GM19099 (cell line): ENCODE data around the gene PCSK4.

Experiments used
- POLR2A ChIP-seq: IDR thresholded peaks from 3 replicates; pipeline ENCODE4 v1.6.1; 2011; ENCODE audit warnings: low read depth; ENCODE audit not compliant: insufficient read length; ENCODE audit errors: extremely low read depth

The PCSK4 gene

DNA sequence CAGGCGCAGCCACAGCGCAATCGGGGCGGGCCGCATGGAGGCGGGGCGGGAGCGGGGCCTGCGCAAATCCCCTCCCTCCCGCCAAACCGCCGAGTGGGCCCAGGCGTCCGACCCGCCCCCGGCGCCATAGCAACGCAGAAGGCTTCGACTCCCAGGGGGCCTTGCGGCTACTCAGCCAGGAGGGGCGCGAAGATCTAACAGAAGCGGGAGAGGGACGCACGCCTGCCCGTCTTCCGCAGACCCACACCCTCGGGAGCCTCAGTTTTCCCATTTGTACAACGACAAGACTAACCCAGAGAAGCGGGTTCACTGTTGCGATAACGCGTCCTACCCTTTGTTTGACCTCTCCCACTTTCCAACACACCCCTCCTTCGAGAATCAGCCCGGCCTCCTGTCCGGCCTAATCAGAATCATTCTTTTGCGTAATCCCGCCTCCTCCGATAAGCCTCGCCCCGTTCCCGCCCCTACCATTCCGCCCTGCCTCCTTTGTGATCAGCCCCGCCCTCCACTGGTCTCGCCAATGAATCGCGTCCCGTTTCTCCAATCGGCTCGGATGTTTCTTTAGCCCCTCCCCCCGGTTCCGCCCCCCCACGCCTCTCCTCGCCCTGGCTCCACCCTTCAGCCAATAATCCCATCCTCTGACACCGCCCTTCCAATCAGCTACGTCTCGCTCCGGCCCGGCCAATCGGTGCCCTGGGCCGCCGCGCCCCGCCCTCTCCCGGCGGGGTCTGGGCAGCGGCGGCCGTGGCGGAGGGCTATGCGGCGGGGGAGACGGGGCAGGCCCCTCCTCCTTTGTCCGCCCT, at the start of gene PCSK4:
PCSK4 (minus strand) TSS at position 40 of the 803 bp plus-strand sequence; CDS start at position 36, 4 bp downstream.
- TF ChIP-seq POLR2A: no peak

GRCh38 chr19:1538978-1539377, 48.8 kb upstream of the PCSK4 start:
- TF ChIP-seq POLR2A: no peak

DNA sequence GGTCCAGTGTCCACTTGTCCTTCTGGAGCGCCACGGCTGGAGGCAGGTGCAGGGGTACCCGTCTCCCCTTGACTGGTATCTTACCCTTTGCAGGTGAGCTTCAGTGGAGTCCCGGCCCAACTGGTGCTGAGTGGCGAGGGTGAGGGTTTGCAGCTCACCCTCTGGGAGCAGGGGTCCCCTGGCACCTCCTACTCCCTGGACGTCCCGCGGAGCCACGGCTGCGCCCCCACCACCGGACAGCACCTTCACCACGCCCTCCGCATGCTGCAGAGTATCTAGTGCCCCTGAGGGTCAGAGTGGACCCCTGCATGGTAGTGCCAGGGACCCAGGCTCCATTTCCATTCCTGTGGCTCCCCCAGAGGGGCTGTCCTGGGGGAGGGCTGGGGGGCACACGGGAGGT, 44.8 kb upstream of the PCSK4 start:
- TF ChIP-seq POLR2A: no peak

DNA sequence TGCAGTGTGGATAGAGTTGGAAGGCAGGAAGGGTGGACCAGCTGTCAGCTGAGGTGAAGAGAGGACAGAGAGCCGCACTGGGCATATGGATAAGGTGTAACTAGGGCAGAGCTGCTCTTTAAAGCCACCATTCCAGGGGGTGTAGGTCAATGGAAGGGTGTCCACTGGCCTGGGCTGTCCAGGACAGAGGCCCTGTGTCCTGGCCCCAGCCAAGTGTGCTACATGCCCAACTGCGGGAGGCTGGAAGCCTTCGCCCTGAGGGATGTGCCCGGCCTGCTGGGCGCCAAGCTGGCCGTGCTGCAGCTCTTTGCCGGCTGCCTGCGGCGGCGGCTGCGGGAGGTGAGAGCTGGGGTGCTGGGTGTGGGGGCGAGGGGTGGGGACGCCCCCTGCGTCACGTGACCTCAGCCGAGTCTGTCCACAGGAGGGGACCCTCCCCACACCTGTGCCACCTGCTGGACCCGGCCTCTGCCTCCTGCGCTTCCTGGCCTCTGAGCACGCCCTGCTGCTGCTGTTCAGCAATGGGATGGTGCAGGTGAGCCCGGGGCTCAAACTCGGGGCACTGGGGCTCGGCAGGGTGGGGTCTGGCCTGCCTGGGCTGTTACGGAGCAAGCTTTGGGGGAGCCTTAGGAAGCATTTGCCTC, 43.5 kb upstream of the PCSK4 start:
- no peak for TF ChIP-seq POLR2A

DNA sequence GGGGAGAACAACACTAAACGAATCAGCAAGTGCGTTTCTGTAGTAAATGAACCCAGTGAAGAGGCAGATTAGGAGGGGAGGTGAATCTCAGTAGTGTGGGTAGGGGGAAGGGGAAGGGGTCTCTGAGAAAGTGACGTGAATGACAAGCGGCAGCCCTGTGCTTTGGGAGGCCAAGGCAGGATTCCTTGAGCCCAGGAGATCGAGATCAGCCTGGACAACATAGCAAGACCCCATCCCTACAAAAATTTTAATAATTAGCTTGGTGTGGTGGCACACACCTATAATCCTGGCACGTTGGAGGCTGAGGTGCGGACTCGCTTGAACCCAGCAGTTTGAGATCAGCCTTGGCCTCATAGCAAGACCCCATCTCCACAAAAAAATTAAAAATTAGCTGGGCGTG, 41.9 kb upstream of the PCSK4 start:
- no peak for TF ChIP-seq POLR2A

DNA sequence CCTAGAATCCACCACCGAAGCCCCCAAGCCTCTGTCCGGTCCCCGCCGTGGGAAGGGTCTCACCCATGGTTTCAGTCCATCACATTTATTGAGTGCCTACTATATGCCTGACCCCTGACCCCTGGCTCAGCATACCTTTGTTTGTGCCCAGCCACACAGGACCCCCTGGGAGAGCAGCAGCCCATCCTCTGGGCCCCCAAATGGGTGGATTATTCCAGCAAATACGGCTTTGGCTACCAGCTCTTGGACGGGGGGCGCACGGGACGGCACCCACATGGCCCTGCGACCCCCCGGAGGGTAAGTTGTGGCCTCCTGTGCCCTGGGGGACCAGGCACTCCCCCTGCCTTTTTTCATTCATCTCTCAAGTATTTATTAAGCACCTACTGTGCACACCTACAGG, 41.4 kb upstream of the PCSK4 start:
- no peak for TF ChIP-seq POLR2A

- no peak for TF ChIP-seq POLR2A
Observed at GRCh38 chr19:1529430-1529816, 39.3 kb upstream of the PCSK4 start.

DNA sequence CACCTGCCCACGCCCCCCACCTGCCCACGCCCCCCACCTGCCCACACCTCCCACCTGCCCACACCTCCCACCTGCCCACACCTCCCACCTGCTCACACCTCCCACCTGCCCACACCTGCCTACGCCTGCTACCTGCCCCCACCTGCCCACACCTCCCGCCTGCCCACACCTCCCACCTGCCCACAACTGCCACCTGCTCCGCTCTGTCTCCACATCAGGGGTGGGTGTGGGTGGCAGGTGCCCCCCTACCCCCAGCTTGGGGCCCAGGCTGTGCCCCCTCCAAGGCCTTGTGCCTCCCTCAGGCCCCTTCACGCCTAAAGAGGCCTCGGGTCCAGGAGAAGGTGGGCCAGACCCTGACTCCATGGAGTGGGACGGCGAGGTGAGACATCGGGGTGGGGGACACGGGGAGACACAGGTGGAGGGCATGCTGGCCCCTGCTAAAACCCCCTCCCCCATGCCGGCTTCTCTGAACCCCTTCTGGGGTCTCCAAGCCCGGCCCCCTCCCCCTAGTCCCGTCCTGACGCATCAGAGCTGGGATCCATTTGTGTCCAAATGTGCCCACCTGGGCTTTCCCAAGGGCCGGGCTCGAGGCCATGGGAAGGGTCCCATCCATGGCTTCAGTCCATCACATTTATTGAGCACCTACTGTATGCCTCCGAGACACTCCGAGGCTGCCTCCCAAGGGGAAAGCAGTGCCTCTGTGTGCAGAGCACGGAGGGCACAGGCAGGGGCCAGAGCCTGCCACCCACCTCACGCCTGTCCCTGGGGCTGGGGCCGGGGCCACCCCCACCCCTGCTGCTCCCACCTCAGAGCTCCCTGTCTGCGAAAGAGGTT, 38.7 kb upstream of the PCSK4 start:
- no peak for TF ChIP-seq POLR2A

GRCh38 chr19:1527650-1528309, 37.6 kb upstream of the PCSK4 start:
- TF ChIP-seq POLR2A: no peak

GRCh38 chr19:1526979-1527649, 37.0 kb upstream of the PCSK4 start:
- TF ChIP-seq POLR2A: no peak

- TF ChIP-seq POLR2A: no peak
Observed at GRCh38 chr19:1526066-1526778, 36.1 kb upstream of the PCSK4 start.

DNA sequence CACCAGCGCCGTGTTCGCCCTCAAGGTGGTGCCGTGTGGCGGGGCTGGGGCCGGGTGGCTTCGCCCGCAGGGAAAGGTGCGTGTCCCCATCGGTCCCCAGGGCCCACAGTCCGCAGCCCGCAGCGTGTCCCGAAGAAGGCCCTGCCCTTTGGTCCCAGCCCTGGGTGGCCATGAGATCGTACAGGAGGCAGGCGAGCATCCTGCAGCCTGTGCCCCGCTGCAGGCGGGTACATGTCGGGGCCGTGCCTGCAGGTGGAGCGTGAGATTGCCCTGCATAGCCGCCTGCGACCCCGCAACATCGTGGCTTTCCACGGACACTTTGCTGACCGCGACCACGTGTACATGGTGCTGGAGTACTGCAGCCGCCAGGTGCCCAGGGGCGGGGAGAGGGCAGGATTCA, 35.2 kb upstream of the PCSK4 start:
- no peak for TF ChIP-seq POLR2A

DNA sequence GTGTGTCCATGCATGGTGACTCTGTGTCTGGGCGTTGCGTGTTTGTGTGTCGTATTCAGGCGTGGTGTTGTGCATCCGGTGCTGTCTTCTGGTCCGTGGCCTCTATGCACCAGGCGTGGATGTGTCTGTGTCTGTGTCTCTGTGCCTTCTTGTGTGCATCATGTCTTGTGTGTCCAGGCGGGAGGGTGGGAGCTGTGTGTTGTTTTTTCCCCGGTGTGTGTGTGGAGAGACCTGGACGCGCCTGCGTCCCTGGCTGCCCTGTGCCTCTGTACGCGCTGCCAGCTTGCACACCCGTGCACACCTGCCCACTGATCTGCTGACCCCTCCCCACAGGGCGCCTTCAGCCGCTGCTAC, 34.8 kb upstream of the PCSK4 start:
- TF ChIP-seq POLR2A: no peak

DNA sequence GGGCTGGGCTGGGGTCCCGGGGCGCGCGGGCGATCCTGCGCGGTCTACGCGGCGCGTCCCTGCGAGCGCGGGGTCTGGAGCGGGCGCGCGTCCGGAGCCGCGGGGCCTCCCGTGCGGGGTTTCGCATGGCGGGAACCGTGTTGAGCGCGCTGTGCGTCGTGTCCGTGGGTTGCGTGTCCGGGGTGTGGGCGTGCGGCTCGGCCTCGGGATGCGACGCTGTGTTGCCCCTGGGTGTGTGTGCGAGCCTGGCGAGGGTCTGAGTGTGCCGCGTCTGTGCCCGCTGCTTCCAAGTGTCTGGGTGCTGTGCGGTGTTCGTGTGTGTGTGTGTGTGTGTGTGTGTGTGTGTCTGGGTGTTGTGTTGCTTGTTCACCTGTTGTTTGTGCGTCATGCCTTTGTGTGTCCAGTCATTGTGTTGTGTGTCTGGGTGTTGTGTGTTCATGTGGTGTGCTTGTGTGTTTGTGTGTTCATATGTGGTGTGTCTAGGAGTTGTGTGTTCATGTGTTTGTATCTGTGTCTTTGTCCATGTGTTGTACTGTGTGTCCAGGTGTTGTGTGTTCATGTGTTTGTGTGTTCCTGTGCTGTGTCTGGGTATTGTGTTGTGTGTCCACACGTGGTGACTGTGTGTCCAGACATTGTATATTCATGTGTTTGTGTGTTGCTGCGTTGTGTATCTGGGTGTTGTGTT, 34.3 kb upstream of the PCSK4 start:
- TF ChIP-seq POLR2A: no peak
